IMR-90 (cell line): ENCODE measurements around the gene IL21R. TPM values are rescaled to one million over a fixed set of nuclear protein-coding genes. Genes with fewer than 3 reads are reported as not detected.
A peak's percentile ranks its signal among the peaks of the same experiment; 100 is the strongest.

Experiments
- ATAC-seq: fragments of 200-7000 bp; cut with Tn5 transposase; 2 replicates; pipeline ENCODE4 v1.9.1; 2020; ENCODE audit warnings: low read depth, mild to moderate bottlenecking, moderate library complexity
- BruUV-seq: library from RNA; stranded (reverse); fragments of 400-500 nt; replicated peaks from 2 replicates; lab custom pipeline; 2021; lab: Mats Ljungman, UMichigan
- CTCF ChIA-PET: fragments of 300-600 bp; formaldehyde crosslinking; extraction: SDS; loops from one replicate; lab custom pipeline; 2021; ENCODE audit warnings: antibody characterized with exemption; lab: Yijun Ruan, JAX
- POLR2A ChIA-PET: fragments of 300-600 bp; sonication (Branson Sonifier 250); formaldehyde crosslinking; loops from one replicate; lab custom pipeline; 2022; ENCODE audit warnings: antibody characterized with exemption; ENCODE audit not compliant: unreplicated experiment; lab: Charles Lee
- DNase-seq: peaks from one replicate; pipeline ENCODE4 v3.0.0; 2013
- H2AFZ ChIP-seq: replicated peaks from 2 replicates; pipeline ENCODE3; 2013; ENCODE audit warnings: low read length, mild to moderate bottlenecking; ENCODE audit not compliant: poor library complexity
- H2AK5ac ChIP-seq: 2 replicates; pipeline ENCODE4 v1.6.1; 2013; ENCODE audit warnings: low read depth, low read length, inconsistent platforms
- H2AK9ac ChIP-seq: replicated peaks from 2 replicates; pipeline ENCODE3; 2013; ENCODE audit warnings: mild to moderate bottlenecking, low read depth, low read length, moderate library complexity; ENCODE audit not compliant: poor library complexity
- H2BK120ac ChIP-seq: 2 replicates; pipeline ENCODE4 v1.6.1; 2013; ENCODE audit warnings: low read depth, low read length, inconsistent platforms
- H2BK15ac ChIP-seq: 3 replicates; pipeline ENCODE4 v1.6.1; 2013; ENCODE audit warnings: low read depth, low read length, inconsistent platforms
- H2BK20ac ChIP-seq: 2 replicates; pipeline ENCODE4 v1.6.1; 2013; ENCODE audit warnings: low read depth, mild to moderate bottlenecking, inconsistent platforms, low read length, moderate library complexity
- H2BK5ac ChIP-seq: 2 replicates; pipeline ENCODE4 v1.6.1; 2013; ENCODE audit warnings: mild to moderate bottlenecking, low read depth, low read length, inconsistent platforms; ENCODE audit not compliant: poor library complexity, severe bottlenecking
- H3K14ac ChIP-seq: replicated peaks from 2 replicates; pipeline ENCODE4 v1.6.1; 2013; ENCODE audit warnings: low read depth, low read length, inconsistent platforms
- H3K18ac ChIP-seq: 2 replicates; pipeline ENCODE4 v1.6.1; 2013; ENCODE audit warnings: low read depth, low read length, control low read depth
- H3K23ac ChIP-seq: 2 replicates; pipeline ENCODE4 v1.6.1; 2013; ENCODE audit warnings: low read depth, low read length, inconsistent platforms
- H3K27ac ChIP-seq: 2 replicates; pipeline ENCODE4 v1.5.1; 2013; ENCODE audit warnings: mild to moderate bottlenecking, control low read depth, low read length; ENCODE audit not compliant: insufficient read depth
- H3K27me3 ChIP-seq: 2 replicates; pipeline ENCODE4 v1.6.1; 2013; ENCODE audit warnings: low read length; ENCODE audit not compliant: control insufficient read depth, insufficient read depth
- H3K36me3 ChIP-seq: 2 replicates; pipeline ENCODE4 v1.6.1; 2013; ENCODE audit warnings: low read length, mixed read lengths; ENCODE audit not compliant: control insufficient read depth, insufficient read depth
- H3K4ac ChIP-seq: 2 replicates; pipeline ENCODE4 v1.6.1; 2013; ENCODE audit warnings: low read depth, low read length, inconsistent platforms
- H3K4me1 ChIP-seq: 2 replicates; pipeline ENCODE4 v1.6.1; 2013; ENCODE audit warnings: low read length, mixed read lengths; ENCODE audit not compliant: control insufficient read depth, insufficient read depth
- H3K4me2 ChIP-seq: 2 replicates; pipeline ENCODE4 v1.6.1; 2013; ENCODE audit warnings: low read depth, mild to moderate bottlenecking, control low read depth, low read length, moderate library complexity
- H3K4me3 ChIP-seq: 2 replicates; pipeline ENCODE4 v1.5.1; 2013; ENCODE audit warnings: low read depth, mild to moderate bottlenecking, control low read depth, low read length, moderate library complexity; ENCODE audit not compliant: insufficient read depth
- H3K56ac ChIP-seq: 2 replicates; pipeline ENCODE4 v1.6.1; 2013; ENCODE audit warnings: low read length, inconsistent platforms; ENCODE audit not compliant: insufficient read depth; ENCODE audit errors: extremely low read depth
- H3K79me1 ChIP-seq, 2 experiments: 2 replicates each; pipeline ENCODE4 v1.6.1; 2013; ENCODE audit warnings: low read length in 2 of 2, inconsistent platforms in 1 of 2, low read depth in 1 of 2
- H3K9ac ChIP-seq: 2 replicates; pipeline ENCODE4 v1.6.1; 2013; ENCODE audit warnings: low read depth, low read length, control low read depth
- H3K9me1 ChIP-seq: 2 replicates; pipeline ENCODE4 v1.6.1; 2013; ENCODE audit warnings: low read length, inconsistent platforms; ENCODE audit not compliant: insufficient read depth
- H3K9me3 ChIP-seq: 2 replicates; pipeline ENCODE4 v1.6.1; 2013; ENCODE audit warnings: low read length; ENCODE audit not compliant: control insufficient read depth, insufficient read depth
- H4K20me1 ChIP-seq: 2 replicates; pipeline ENCODE4 v1.6.1; 2013; ENCODE audit warnings: low read length, inconsistent platforms; ENCODE audit not compliant: insufficient read depth
- H4K5ac ChIP-seq: 2 replicates; pipeline ENCODE4 v1.6.1; 2013; ENCODE audit warnings: mild to moderate bottlenecking, low read depth, low read length, control low read depth
- H4K8ac ChIP-seq, 2 experiments: 2 replicates each; pipeline ENCODE4 v1.6.1; 2013; ENCODE audit warnings: low read depth in 2 of 2, low read length in 2 of 2, control low read depth in 1 of 2, inconsistent platforms in 1 of 2
- H4K91ac ChIP-seq: 2 replicates; pipeline ENCODE4 v1.6.1; 2013; ENCODE audit warnings: low read depth, low read length, inconsistent platforms; ENCODE audit not compliant: insufficient read depth
- BHLHE40 ChIP-seq: fragments of 150-350 bp; IDR thresholded peaks from 2 replicates; pipeline ENCODE4 v1.6.1; 2016; ENCODE audit warnings: mild to moderate bottlenecking, low read depth, low read length
- CHD1 ChIP-seq: IDR thresholded peaks from 2 replicates; pipeline ENCODE4 v1.6.1; 2012; ENCODE audit warnings: low read depth, low read length, improper control_type of control experiment
- CTCF ChIP-seq: conservative IDR thresholded peaks from 2 replicates; pipeline ENCODE4 v1.5.1; 2012; ENCODE audit warnings: mild to moderate bottlenecking, low read depth, low read length, improper control_type of control experiment
- FOS ChIP-seq: fragments of 150-350 bp; IDR thresholded peaks from 2 replicates; pipeline ENCODE4 v1.6.1; 2016; ENCODE audit warnings: low read depth, low read length
- MAFK ChIP-seq: IDR thresholded peaks from 2 replicates; pipeline ENCODE4 v1.6.1; 2012; ENCODE audit warnings: low read depth, low read length, improper control_type of control experiment
- MAZ ChIP-seq: IDR thresholded peaks from 2 replicates; pipeline ENCODE4 v1.6.1; 2012; ENCODE audit warnings: low read depth, mild to moderate bottlenecking, low read length, improper control_type of control experiment, moderate library complexity, borderline replicate concordance
- MXI1 ChIP-seq: IDR thresholded peaks from 2 replicates; pipeline ENCODE4 v1.6.1; 2012; ENCODE audit warnings: low read depth, mild to moderate bottlenecking, low read length, moderate library complexity, borderline replicate concordance
- NFE2L2 ChIP-seq: fragments of 150-350 bp; IDR thresholded peaks from 2 replicates; pipeline ENCODE4 v1.6.1; 2016; ENCODE audit warnings: low read depth, mild to moderate bottlenecking, low read length
- POLR2A ChIP-seq: IDR thresholded peaks from 2 replicates; pipeline ENCODE4 v1.6.1; 2012; ENCODE audit warnings: mild to moderate bottlenecking, low read depth, low read length
- RAD21 ChIP-seq: IDR thresholded peaks from 2 replicates; pipeline ENCODE4 v1.6.1; 2012; ENCODE audit warnings: low read length, improper control_type of control experiment
- RCOR1 ChIP-seq: IDR thresholded peaks from 2 replicates; pipeline ENCODE4 v1.6.1; 2012; ENCODE audit warnings: mild to moderate bottlenecking, low read length, improper control_type of control experiment; ENCODE audit not compliant: insufficient replicate concordance
- RFX5 ChIP-seq: IDR thresholded peaks from 2 replicates; pipeline ENCODE4 v1.8.0; 2012; ENCODE audit warnings: low read depth, mild to moderate bottlenecking, low read length, moderate library complexity
- SMC3 ChIP-seq: fragments of 150-350 bp; IDR thresholded peaks from 2 replicates; pipeline ENCODE4 v1.6.1; 2016; ENCODE audit warnings: low read depth, mild to moderate bottlenecking, antibody characterized with exemption, low read length, moderate library complexity
- USF2 ChIP-seq: fragments of 150-350 bp; IDR thresholded peaks from 2 replicates; pipeline ENCODE4 v1.6.1; 2017; ENCODE audit warnings: mild to moderate bottlenecking, antibody characterized with exemption, low read length, low read depth
- WGBS, 2 experiments: methylation state at CpG; one replicate each; pipeline versions ENCODE4 v1.1.5 to v1.1.7; 2013; ENCODE audit warnings: missing lambda C conversion rate in 2 of 2; ENCODE audit not compliant: insufficient read length in 1 of 2; ENCODE audit errors: extremely low coverage in 2 of 2; 5-methylcytosine and 5-hydroxymethylcytosine counted together
- dilution Hi-C: fragments of 300-500 bp; cut with HindIII; formaldehyde crosslinking; loops from one replicate; pipeline ENCODE4 v1.14.3; 2018; ENCODE audit warnings: low sequenced_read_pairs; ENCODE audit not compliant: unreplicated experiment
- in situ Hi-C: fragments of 300-500 bp; cut with MboI; formaldehyde crosslinking; loops from 3 replicates; pipeline ENCODE4 v1.14.3; 2019; ENCODE audit warnings: low sequenced_read_pairs, inconsistent platforms, mixed read lengths
- intact Hi-C: fragments of 100-400 bp; cut with micrococcal nuclease; formaldehyde crosslinking; loops from 2 replicates; pipeline ENCODE4 v1.10.0; 2022
- polyA plus RNA-seq, 3 experiments: library from polyadenylated mRNA; depleted of rRNA; stranded (reverse); fragments of >200 nt; gene quantifications; 2 replicates each; pipeline ENCODE4 v1.2.3, GENCODE V29; 2012; ENCODE audit warnings: low replicate concordance in 1 of 3
- total RNA-seq: library from RNA; depleted of rRNA; stranded (reverse); fragments of >200 nt; gene quantifications from 2 replicates; pipeline ENCODE4 v1.2.3, GENCODE V29; 2012
- TF ChIP-seq, protein P1 (sequence below): fragments of 150-350 bp; IDR thresholded peaks from 2 replicates; pipeline ENCODE4 v1.6.1; 2016; ENCODE audit warnings: low read depth, mild to moderate bottlenecking, low read length, moderate library complexity, borderline replicate concordance

The IL21R gene
- total and polyA plus RNA-seq, 2 of the 4 experiments (the other 2 are of a cell fraction), result 0.72 to 0.97 TPM

DNA sequence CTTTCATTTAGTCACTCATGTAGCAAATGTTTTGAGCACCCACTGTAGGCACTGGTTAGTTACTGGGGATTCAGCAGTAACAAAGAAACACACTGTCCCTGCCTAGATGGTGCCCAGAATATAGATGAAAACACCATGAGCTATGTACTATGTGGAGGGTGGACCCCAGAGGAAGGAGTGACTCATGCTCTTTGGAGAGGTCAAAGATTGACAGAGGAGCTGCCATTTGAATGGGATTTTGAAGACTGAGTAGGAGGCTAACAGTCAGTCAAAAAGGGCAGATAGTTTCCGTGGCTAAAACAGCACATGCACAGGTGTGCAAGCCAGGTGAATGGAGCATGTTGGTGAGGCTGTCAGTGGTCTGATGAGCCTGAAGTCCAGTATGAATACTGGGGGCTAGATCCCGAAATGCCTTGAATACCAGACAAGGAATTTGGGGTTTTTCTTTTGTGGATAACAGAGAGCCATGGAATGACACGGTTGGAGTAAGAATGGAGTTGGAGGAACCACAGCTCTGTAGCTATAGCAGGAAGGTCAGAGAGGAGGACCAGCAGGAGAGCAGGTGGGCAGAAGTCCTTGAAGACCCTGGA is 6.1 kb downstream of the IL21R start:
- Histone ChIP-seq H3K23ac (no peak overlapping the region; the same call in 1 of the 2 replicates), H3K4me2 (no peak overlapping the region), H2BK5ac (no peak overlapping the region), H2AK5ac (peak overlapping the region; percentile 74; the same call in 1 of the 2 replicates), H2BK120ac (peak overlapping the region; percentile 54), H3K18ac (no peak overlapping the region), H3K27ac (no peak overlapping the region), H4K5ac (no peak overlapping the region; the same call in 1 of the 2 replicates), H3K56ac (peak overlapping the region; percentile 19; the same call in 1 of the 2 replicates), H2AK9ac (peak overlapping the region; percentile 65), H3K9me3 (no peaks in the 10 kb centered on the region), H4K20me1 (no peaks in the 10 kb centered on the region), H2BK15ac (peak overlapping the region; percentile 24; the same call in 1 of the 3 replicates), H3K36me3 (no peaks in the 10 kb centered on the region), H2AFZ (peak overlapping the region; percentile 87), H3K27me3 (no peaks in the 10 kb centered on the region), H4K91ac (peak overlapping the region; percentile 51), H3K4me3 (no peak overlapping the region), H3K9me1 (peaks cover 16% of the 10 kb centered on the region), H3K4me1 (peaks cover 9% of the 10 kb centered on the region), H3K9ac (no peak overlapping the region), H3K4ac (peak overlapping the region; percentile 72), H3K79me1 (peaks cover under 1 to 18% of the 10 kb centered on the region in 2 experiments; a peak in 2 of 4 replicates), H2BK20ac (peak overlapping the region; percentile 84), H4K8ac (peak overlapping the region in 1 of 2 experiments; percentile 13; a peak in 1 of 4 replicates), H3K14ac (peak overlapping the region; percentile 68)
- CTCF ChIA-PET, result interaction anchor here (1.2 kb wide), 1 partner anchor 176 kb away, joined by 3 read pairs; no protein-coding TSS in a partner anchor
- in situ Hi-C loops, result no loop called here
- WGBS, 2 experiments, result 69% methylated on average over 2 of the region's 3 CpGs; no CpG with 5 or more reads in 1 of the 2 experiments
- POLR2A ChIA-PET, result no interaction called here
- peak; percentile 65 for DNase-seq
- BruUV-seq, result no TSS peak
- ATAC-seq, result peak; percentile 73
- intact Hi-C loops, result no loop called here
- dilution Hi-C loops, result no loop called here
- TF ChIP-seq, protein P1, sequence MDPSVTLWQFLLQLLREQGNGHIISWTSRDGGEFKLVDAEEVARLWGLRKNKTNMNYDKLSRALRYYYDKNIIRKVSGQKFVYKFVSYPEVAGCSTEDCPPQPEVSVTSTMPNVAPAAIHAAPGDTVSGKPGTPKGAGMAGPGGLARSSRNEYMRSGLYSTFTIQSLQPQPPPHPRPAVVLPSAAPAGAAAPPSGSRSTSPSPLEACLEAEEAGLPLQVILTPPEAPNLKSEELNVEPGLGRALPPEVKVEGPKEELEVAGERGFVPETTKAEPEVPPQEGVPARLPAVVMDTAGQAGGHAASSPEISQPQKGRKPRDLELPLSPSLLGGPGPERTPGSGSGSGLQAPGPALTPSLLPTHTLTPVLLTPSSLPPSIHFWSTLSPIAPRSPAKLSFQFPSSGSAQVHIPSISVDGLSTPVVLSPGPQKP, result no peak
- TF ChIP-seq USF2, result no peak
- no peak for TF ChIP-seq BHLHE40
- TF ChIP-seq RAD21, result no peak
- no peak for TF ChIP-seq POLR2A
- no peak for TF ChIP-seq MXI1
- TF ChIP-seq CTCF, result no peak
- no peak for TF ChIP-seq FOS
- no peak for TF ChIP-seq NFE2L2
- TF ChIP-seq CHD1, result no peak
- no peak for TF ChIP-seq RFX5
- TF ChIP-seq RCOR1, result no peak
- no peak for TF ChIP-seq SMC3
- no peak for TF ChIP-seq MAFK
- no peak for TF ChIP-seq MAZ
